Measurements from ENCODE around the gene TNS3. TPM values are rescaled to one million over a fixed set of nuclear protein-coding genes. Genes with fewer than 3 reads are reported as not detected.

Gene TNS3
- total RNA-seq, 4 donors from 2014 or later = 27.2 to 110 (median 47.5) TPM

- no peaks in the 10 kb centered on the region for H3K27me3 ChIP-seq
- H3K4me1 ChIP-seq = peaks cover 9 to 21% of the 10 kb centered on the region in 2 donors
- no peak for DNase-seq
- H3K36me3 ChIP-seq = no peaks in the 10 kb centered on the region
- TF ChIP-seq POLR2A (IDR thresholded peaks at IDR 0.05) (no peak), CTCF (IDR thresholded peaks at IDR 0.05) (no peak)
- H3K27ac ChIP-seq = peak overlapping the region; percentile 83 to 89
- intact Hi-C loops (cut with DNase I; ENCODE audit: low total_unique reads) = no loop called here
- no peaks in the 10 kb centered on the region for H3K9me3 ChIP-seq
- H3K4me3 ChIP-seq = no peak overlapping the region
These were observed 42.8 kb upstream of the TNS3 start for GRCh38 chr7:47624689-47625088.

GRCh38 chr7:47622946-47623640 lies 41.2 kb upstream of the TNS3 start:
- H3K9me3 ChIP-seq = no peaks in the 10 kb centered on the region
- no peak overlapping the region for H3K4me3 ChIP-seq
- DNase-seq = peak; percentile 47 to 77
- TF ChIP-seq POLR2A (IDR thresholded peaks at IDR 0.05) (no peak), CTCF (IDR thresholded peaks at IDR 0.05) (no peak)
- H3K4me1 ChIP-seq = peaks cover 9 to 21% of the 10 kb centered on the region in 2 donors
- H3K36me3 ChIP-seq = no peaks in the 10 kb centered on the region
- H3K27me3 ChIP-seq = no peaks in the 10 kb centered on the region
- peak overlapping the region; percentile 83 to 89 for H3K27ac ChIP-seq
- intact Hi-C loops (cut with DNase I; ENCODE audit: low total_unique reads) = no loop called here

GRCh38 chr7:47622586-47622945 lies 40.7 kb upstream of the TNS3 start:
- no peak overlapping the region for H3K4me3 ChIP-seq
- H3K4me1 ChIP-seq = peaks cover 9 to 21% of the 10 kb centered on the region in 2 donors
- H3K36me3 ChIP-seq = no peaks in the 10 kb centered on the region
- TF ChIP-seq CTCF (IDR thresholded peaks at IDR 0.05) (no peak), POLR2A (IDR thresholded peaks at IDR 0.05) (no peak)
- no peaks in the 10 kb centered on the region for H3K27me3 ChIP-seq
- no peak for DNase-seq
- intact Hi-C loops (cut with DNase I; ENCODE audit: low total_unique reads) = no loop called here
- no peaks in the 10 kb centered on the region for H3K9me3 ChIP-seq
- peak overlapping the region; percentile 83 to 89 for H3K27ac ChIP-seq

- H3K4me3 ChIP-seq = no peak overlapping the region
- no peaks in the 10 kb centered on the region for H3K9me3 ChIP-seq
- H3K36me3 ChIP-seq = no peaks in the 10 kb centered on the region
- peak overlapping the region; percentile 83 to 89 for H3K27ac ChIP-seq
- TF ChIP-seq CTCF (IDR thresholded peaks at IDR 0.05) (no peak), POLR2A (IDR thresholded peaks at IDR 0.05) (no peak)
- H3K4me1 ChIP-seq = peaks cover 9 to 21% of the 10 kb centered on the region in 2 donors
- DNase-seq = no peak
- no peaks in the 10 kb centered on the region for H3K27me3 ChIP-seq
- intact Hi-C loops (cut with DNase I; ENCODE audit: low total_unique reads) = no loop called here
These were observed 40.2 kb upstream of the TNS3 start for GRCh38 chr7:47621979-47622561.

GRCh38 chr7:47621347-47621746 lies 39.4 kb upstream of the TNS3 start:
- Histone ChIP-seq H3K27ac (peak overlapping the region; percentile 83 to 89), H3K4me3 (no peak overlapping the region), H3K4me1 (peaks cover 9 to 21% of the 10 kb centered on the region in 2 donors), H3K9me3 (no peaks in the 10 kb centered on the region), H3K27me3 (no peaks in the 10 kb centered on the region), H3K36me3 (no peaks in the 10 kb centered on the region)
- intact Hi-C loops (cut with DNase I; ENCODE audit: low total_unique reads) = no loop called here
- no peak for DNase-seq
- TF ChIP-seq CTCF (IDR thresholded peaks at IDR 0.05) (no peak), POLR2A (IDR thresholded peaks at IDR 0.05) (no peak)

All from uterus (tissue), 4 donors.